ENCODE data around the gene CTRB2.
"Not testable (repeated sequence)": the region's sequence is repeated elsewhere in the genome, so short reads cannot be mapped to it uniquely, and the experiment has no call there.

CTRB2 gene

GRCh38 chr16:75205438-75205837 is 1.5 kb downstream of the CTRB2 start:
- DNase-seq (ENCODE audit: low spot score) = not testable (repeated sequence)

- not testable (repeated sequence) for DNase-seq (ENCODE audit: low spot score)
Observed at GRCh38 chr16:75204905-75205304, 2.1 kb downstream of the CTRB2 start.

GRCh38 chr16:75204410-75204758 is 2.6 kb downstream of the CTRB2 start:
- DNase-seq (ENCODE audit: low spot score) = no peak

- DNase-seq (ENCODE audit: low spot score) = no peak
Observed at GRCh38 chr16:75203667-75204409, 3.1 kb downstream of the CTRB2 start.

- DNase-seq (ENCODE audit: low spot score) = no peak
Observed at GRCh38 chr16:75203096-75203495, 3.9 kb downstream of the CTRB2 start.

GRCh38 chr16:75202069-75202590 is 4.8 kb downstream of the CTRB2 start:
- no peak for DNase-seq (ENCODE audit: low spot score)

- no peak for DNase-seq (ENCODE audit: low spot score)
Observed at GRCh38 chr16:75198135-75198600, 8.8 kb downstream of the CTRB2 start.

- DNase-seq (ENCODE audit: low spot score) = no peak
Observed at GRCh38 chr16:75197522-75198134, 9.3 kb downstream of the CTRB2 start.

- DNase-seq (ENCODE audit: low spot score) = no peak
Observed at GRCh38 chr16:75196836-75197235, 10.1 kb downstream of the CTRB2 start.

- no peak for DNase-seq (ENCODE audit: low spot score)
Observed at GRCh38 chr16:75195811-75196790, 10.9 kb downstream of the CTRB2 start.

GRCh38 chr16:75193730-75194444 is 13.1 kb downstream of the CTRB2 start:
- DNase-seq (ENCODE audit: low spot score) = no peak

GRCh38 chr16:75193265-75193650 is 13.7 kb downstream of the CTRB2 start:
- DNase-seq (ENCODE audit: low spot score) = no peak

GRCh38 chr16:75192606-75193264 is 14.2 kb downstream of the CTRB2 start:
- DNase-seq (ENCODE audit: low spot score) = no peak

GRCh38 chr16:75189638-75190245 is 17.2 kb downstream of the CTRB2 start:
- DNase-seq (ENCODE audit: low spot score) = no peak

GRCh38 chr16:75188832-75189477 is 18.0 kb downstream of the CTRB2 start:
- no peak for DNase-seq (ENCODE audit: low spot score)

GRCh38 chr16:75181630-75182029 is 25.3 kb downstream of the CTRB2 start:
- DNase-seq (ENCODE audit: low spot score) = no peak

GRCh38 chr16:75179208-75179607 is 27.8 kb downstream of the CTRB2 start:
- no peak for DNase-seq (ENCODE audit: low spot score)

- no peak for DNase-seq (ENCODE audit: low spot score)
Observed at GRCh38 chr16:75176926-75177325, 30.0 kb downstream of the CTRB2 start.

- DNase-seq (ENCODE audit: low spot score) = no peak
Observed at GRCh38 chr16:75175074-75175473, 31.9 kb downstream of the CTRB2 start.

- no peak for DNase-seq (ENCODE audit: low spot score)
Observed at GRCh38 chr16:75172578-75172977, 34.4 kb downstream of the CTRB2 start.

Measured in globus pallidus (tissue), 1 donor.